HG03139 (cell line): ENCODE data around the gene RALGAPB.
"Not testable (repeated sequence)": the region's sequence is repeated elsewhere in the genome, so short reads cannot be mapped to it uniquely, and the experiment has no call there.

Source experiments
- ATAC-seq: cut with Tn5 transposase; IDR thresholded peaks from one replicate; pipeline ENCODE4 v1.9.1; 2021; ENCODE audit not compliant: unreplicated experiment

The RALGAPB gene

GRCh38 chr20:38485041-38485440 lies 12.4 kb downstream of the RALGAPB start:
- ATAC-seq: no peak

- no peak for ATAC-seq
Observed at GRCh38 chr20:38489181-38489580, 16.5 kb downstream of the RALGAPB start.

- ATAC-seq: no peak
Observed at GRCh38 chr20:38497246-38497935, 24.7 kb downstream of the RALGAPB start.

- ATAC-seq: no peak
Observed at GRCh38 chr20:38498909-38499308, 26.3 kb downstream of the RALGAPB start.

- ATAC-seq: no peak
Observed at GRCh38 chr20:38499366-38499765, 26.7 kb downstream of the RALGAPB start.

GRCh38 chr20:38501858-38502436 lies 29.3 kb downstream of the RALGAPB start:
- ATAC-seq: no peak

- no peak for ATAC-seq
Observed at GRCh38 chr20:38504368-38505090, 31.9 kb downstream of the RALGAPB start.

GRCh38 chr20:38505091-38505455 lies 32.4 kb downstream of the RALGAPB start:
- ATAC-seq: no peak

GRCh38 chr20:38511726-38512125 lies 39.1 kb downstream of the RALGAPB start:
- ATAC-seq: not testable (repeated sequence)

GRCh38 chr20:38514185-38514584 lies 41.5 kb downstream of the RALGAPB start:
- no peak for ATAC-seq

GRCh38 chr20:38514947-38515346 lies 42.3 kb downstream of the RALGAPB start:
- no peak for ATAC-seq

- no peak for ATAC-seq
Observed at GRCh38 chr20:38515631-38516030, 43.0 kb downstream of the RALGAPB start.

GRCh38 chr20:38519426-38519825 lies 46.8 kb downstream of the RALGAPB start:
- ATAC-seq: no peak

GRCh38 chr20:38520261-38520660 lies 47.6 kb downstream of the RALGAPB start:
- ATAC-seq: no peak

GRCh38 chr20:38523697-38524096 lies 51.1 kb downstream of the RALGAPB start:
- no peak for ATAC-seq

GRCh38 chr20:38528167-38528566 lies 55.5 kb downstream of the RALGAPB start:
- ATAC-seq: no peak

GRCh38 chr20:38531021-38531420 lies 58.4 kb downstream of the RALGAPB start:
- no peak for ATAC-seq

GRCh38 chr20:38534756-38535155 lies 62.1 kb downstream of the RALGAPB start:
- no peak for ATAC-seq

GRCh38 chr20:38536310-38536709 lies 63.7 kb downstream of the RALGAPB start:
- no peak for ATAC-seq

GRCh38 chr20:38537176-38537575 lies 64.5 kb downstream of the RALGAPB start:
- no peak for ATAC-seq

GRCh38 chr20:38538789-38539188 lies 66.1 kb downstream of the RALGAPB start:
- no peak for ATAC-seq
